ENCODE measurements around the gene MVP. TPM values are rescaled to one million over a fixed set of nuclear protein-coding genes. Genes with fewer than 3 reads are reported as not detected.
A peak's percentile ranks its signal among the peaks of the same experiment; 100 is the strongest.

The MVP gene
- total RNA-seq, 1 experiment from 2014 or later, result 72.5 TPM

DNA sequence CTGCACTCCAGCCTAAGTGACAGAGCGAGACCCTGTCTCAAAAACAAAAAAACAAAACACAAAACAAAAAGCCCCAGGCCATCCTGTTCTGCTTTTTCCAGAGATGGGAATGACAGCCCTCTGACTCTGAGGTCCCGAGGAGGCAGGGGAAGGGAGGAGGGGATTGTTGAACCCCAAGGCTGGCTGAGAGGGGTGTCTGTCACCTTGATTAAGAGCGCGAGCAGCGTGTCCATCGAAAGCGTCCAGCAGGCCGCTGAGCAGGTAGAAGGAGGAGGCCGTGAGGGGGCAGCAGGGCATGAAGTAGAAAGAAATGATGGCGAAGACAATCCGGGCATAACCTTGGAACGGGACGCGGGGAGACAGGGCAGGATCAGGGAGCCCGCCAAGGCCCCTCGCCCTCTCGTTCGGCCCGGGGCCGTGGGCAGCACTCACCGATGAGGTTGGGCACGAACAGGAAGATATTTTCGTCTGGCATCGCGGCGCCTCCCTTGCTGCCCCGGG, 42.2 kb downstream of the MVP start:
- POLR2A ChIA-PET, result no interaction called here
- H3K4me3 Mint-ChIP-seq (ENCODE audit: unreplicated experiment), result peak overlapping the region; percentile 93
- H3K4me3 ChIP-seq (ENCODE audit: low read depth, low read length), result peak overlapping the region; percentile 80
- H3K9me3 ChIP-seq, result no peaks in the 10 kb centered on the region
- peak overlapping the region; percentile 100 for H3K27ac Mint-ChIP-seq (ENCODE audit: unreplicated experiment)
- no TSS peak for BruUV-seq (replicated peaks)
- H3K27me3 Mint-ChIP-seq (ENCODE audit: insufficient read depth, unreplicated experiment), result no peaks in the 10 kb centered on the region
- CTCF ChIA-PET, result no interaction called here
- peaks cover 6% of the 10 kb centered on the region; the same call in 1 of the 2 replicates for H3K4me1 ChIP-seq
- peak in 1 of 2 experiments; percentile 43 for DNase-seq
- intact Hi-C loops (cut with micrococcal nuclease; ENCODE audit: unreplicated experiment), result loop anchor here (2.0 to 10.0 kb wide), 4 partner anchors 36 to 112 kb away; partner anchors contain the start of genes KCTD13, PAGR1, SEZ6L2 and TAOK2
- TF ChIP-seq, protein P1, sequence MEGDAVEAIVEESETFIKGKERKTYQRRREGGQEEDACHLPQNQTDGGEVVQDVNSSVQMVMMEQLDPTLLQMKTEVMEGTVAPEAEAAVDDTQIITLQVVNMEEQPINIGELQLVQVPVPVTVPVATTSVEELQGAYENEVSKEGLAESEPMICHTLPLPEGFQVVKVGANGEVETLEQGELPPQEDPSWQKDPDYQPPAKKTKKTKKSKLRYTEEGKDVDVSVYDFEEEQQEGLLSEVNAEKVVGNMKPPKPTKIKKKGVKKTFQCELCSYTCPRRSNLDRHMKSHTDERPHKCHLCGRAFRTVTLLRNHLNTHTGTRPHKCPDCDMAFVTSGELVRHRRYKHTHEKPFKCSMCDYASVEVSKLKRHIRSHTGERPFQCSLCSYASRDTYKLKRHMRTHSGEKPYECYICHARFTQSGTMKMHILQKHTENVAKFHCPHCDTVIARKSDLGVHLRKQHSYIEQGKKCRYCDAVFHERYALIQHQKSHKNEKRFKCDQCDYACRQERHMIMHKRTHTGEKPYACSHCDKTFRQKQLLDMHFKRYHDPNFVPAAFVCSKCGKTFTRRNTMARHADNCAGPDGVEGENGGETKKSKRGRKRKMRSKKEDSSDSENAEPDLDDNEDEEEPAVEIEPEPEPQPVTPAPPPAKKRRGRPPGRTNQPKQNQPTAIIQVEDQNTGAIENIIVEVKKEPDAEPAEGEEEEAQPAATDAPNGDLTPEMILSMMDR (IDR thresholded peaks at IDR 0.05; ENCODE audit: insufficient read depth in 1 of 2, low read depth in 1 of 2, low read length in 1 of 2, severe bottlenecking in 1 of 2, unreplicated experiment in 1 of 2), result peak in 1 of 2 experiments; percentile 40
- H3K4me1 Mint-ChIP-seq (ENCODE audit: low read depth, unreplicated experiment), result peaks cover 6% of the 10 kb centered on the region
- H3K36me3 Mint-ChIP-seq (ENCODE audit: insufficient read depth, unreplicated experiment), result peaks cover 15% of the 10 kb centered on the region
- H3K27me3 ChIP-seq (replicated peaks; ENCODE audit: control insufficient read depth, insufficient read depth, low read length), result no peaks in the 10 kb centered on the region
- H3K36me3 ChIP-seq (ENCODE audit: control insufficient read depth, insufficient read depth, low read length), result peaks cover 1% of the 10 kb centered on the region; the same call in 1 of the 2 replicates
- H3K9me3 Mint-ChIP-seq (ENCODE audit: unreplicated experiment), result no peaks in the 10 kb centered on the region

DNA sequence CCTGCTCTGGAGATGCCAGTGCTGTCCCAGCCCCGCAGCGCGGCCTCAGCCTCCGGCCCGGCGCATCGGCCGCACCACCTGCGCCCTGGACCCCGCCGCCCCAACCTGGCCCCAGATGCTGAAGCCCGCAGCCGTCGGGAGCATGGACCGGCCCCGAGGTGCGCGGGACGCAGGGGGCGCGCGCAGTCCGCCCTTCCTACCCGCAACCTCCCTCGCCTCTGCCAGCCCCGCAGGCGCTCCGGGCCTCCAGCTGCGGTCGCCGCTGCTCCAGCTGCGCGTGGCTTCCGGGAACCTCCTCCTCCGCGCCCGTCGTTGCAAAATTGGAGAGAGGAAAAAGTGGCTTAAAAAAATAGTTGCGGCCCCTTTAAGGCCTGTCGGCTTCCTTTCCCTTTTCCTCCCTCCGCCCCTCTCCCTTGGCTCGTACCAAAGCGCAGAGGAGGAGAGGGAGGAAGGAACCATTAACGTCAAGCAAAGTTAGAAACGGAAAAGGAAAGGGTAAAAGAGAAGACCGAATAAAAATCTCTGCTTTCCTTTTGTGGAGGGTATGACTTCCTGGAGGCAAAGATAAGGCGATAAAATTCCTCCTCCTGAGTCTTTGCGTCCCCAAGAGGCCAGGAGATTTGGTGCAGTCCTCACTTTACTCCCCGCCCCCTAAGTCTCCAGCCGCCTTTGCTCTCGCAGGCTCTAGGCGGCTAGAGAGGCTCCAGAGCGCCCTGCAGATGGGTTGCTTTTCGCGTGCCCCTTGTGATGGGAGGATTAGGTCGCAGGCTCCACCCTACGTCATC, 42.8 kb downstream of the MVP start, which contains the start of gene CDIPT:
Gene CDIPT, minus strand, starts transcription at position 343 of the 785 bp plus-strand sequence. CDS start 369 bp downstream, outside the sequence.
- Mint-ChIP-seq H3K4me1 (ENCODE audit: low read depth, unreplicated experiment) (peaks cover 6% of the 10 kb centered on the region), H3K9me3 (ENCODE audit: unreplicated experiment) (no peaks in the 10 kb centered on the region), H3K27me3 (ENCODE audit: insufficient read depth, unreplicated experiment) (no peaks in the 10 kb centered on the region), H3K27ac (ENCODE audit: unreplicated experiment) (peak within 1 kb of the TSS; percentile 100), H3K36me3 (ENCODE audit: insufficient read depth, unreplicated experiment) (peaks cover 15% of the 10 kb centered on the region), H3K4me3 (ENCODE audit: unreplicated experiment) (peak within 1 kb of the TSS; percentile 93)
- TSS peak; percentile 74 for BruUV-seq (replicated peaks)
- no peaks in the 10 kb centered on the region for H3K27me3 ChIP-seq (replicated peaks; ENCODE audit: control insufficient read depth, insufficient read depth, low read length)
- peaks cover 6% of the 10 kb centered on the region; the same call in 1 of the 2 replicates for H3K4me1 ChIP-seq
- peaks cover 1% of the 10 kb centered on the region; the same call in 1 of the 2 replicates for H3K36me3 ChIP-seq (ENCODE audit: control insufficient read depth, insufficient read depth, low read length)
- TF ChIP-seq, protein P1 (IDR thresholded peaks at IDR 0.05; ENCODE audit: insufficient read depth in 1 of 2, low read depth in 1 of 2, low read length in 1 of 2, severe bottlenecking in 1 of 2, unreplicated experiment in 1 of 2), result peak; percentile 13 to 66
- peak; percentile 92 to 96 for DNase-seq
- ChIA-PET CTCF (interaction anchor here (0.6 to 0.8 kb wide), 5 partner anchors 15 to 98 kb away, joined by 3 to 4 read pairs (median 3); partner anchors contain the start of gene TMEM219), POLR2A (interaction anchor here (0.6 kb wide), 1 partner anchor 34 kb away, joined by 9 read pairs; no protein-coding TSS in a partner anchor)
- H3K4me3 ChIP-seq (ENCODE audit: low read depth, low read length), result peak within 1 kb of the TSS; percentile 80
- intact Hi-C loops (cut with micrococcal nuclease; ENCODE audit: unreplicated experiment), result loop anchor here (2.0 to 10.0 kb wide), 4 partner anchors 36 to 112 kb away; partner anchors contain the start of genes KCTD13, PAGR1, SEZ6L2 and TAOK2
- no peaks in the 10 kb centered on the region for H3K9me3 ChIP-seq

DNA sequence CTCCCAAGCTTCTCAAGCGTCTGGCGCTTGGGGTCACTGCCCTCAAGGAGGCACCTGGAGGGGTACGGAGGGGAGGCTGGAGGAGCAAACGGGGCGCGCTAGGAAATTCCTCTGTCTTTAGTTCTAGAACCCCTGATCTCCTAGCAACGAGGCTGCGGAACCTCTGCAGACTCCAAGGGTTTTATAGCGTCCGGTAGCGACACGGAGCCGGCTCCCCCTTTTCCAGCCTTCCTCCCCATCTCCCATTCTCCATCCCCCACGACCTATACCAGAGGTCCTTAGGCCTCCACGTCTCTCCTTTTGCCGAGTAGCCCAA, 43.4 kb downstream of the MVP start:
- peaks cover 1% of the 10 kb centered on the region; the same call in 1 of the 2 replicates for H3K36me3 ChIP-seq (ENCODE audit: control insufficient read depth, insufficient read depth, low read length)
- H3K27me3 Mint-ChIP-seq (ENCODE audit: insufficient read depth, unreplicated experiment), result no peaks in the 10 kb centered on the region
- peaks cover 15% of the 10 kb centered on the region for H3K36me3 Mint-ChIP-seq (ENCODE audit: insufficient read depth, unreplicated experiment)
- H3K27me3 ChIP-seq (replicated peaks; ENCODE audit: control insufficient read depth, insufficient read depth, low read length), result no peaks in the 10 kb centered on the region
- intact Hi-C loops (cut with micrococcal nuclease; ENCODE audit: unreplicated experiment), result loop anchor here (2.0 to 10.0 kb wide), 4 partner anchors 35 to 111 kb away; partner anchors contain the start of genes KCTD13, PAGR1, SEZ6L2 and TAOK2
- no peaks in the 10 kb centered on the region for H3K9me3 Mint-ChIP-seq (ENCODE audit: unreplicated experiment)
- no peak for DNase-seq
- H3K4me3 ChIP-seq (ENCODE audit: low read depth, low read length), result no peak overlapping the region; the same call in none of the 2 replicates
- peak overlapping the region; percentile 93 for H3K4me3 Mint-ChIP-seq (ENCODE audit: unreplicated experiment)
- no TSS peak for BruUV-seq (replicated peaks)
- H3K4me1 Mint-ChIP-seq (ENCODE audit: low read depth, unreplicated experiment), result peaks cover 6% of the 10 kb centered on the region
- TF ChIP-seq, protein P1 (IDR thresholded peaks at IDR 0.05; ENCODE audit: insufficient read depth in 1 of 2, low read depth in 1 of 2, low read length in 1 of 2, severe bottlenecking in 1 of 2, unreplicated experiment in 1 of 2), result no peak
- H3K27ac Mint-ChIP-seq (ENCODE audit: unreplicated experiment), result peak overlapping the region; percentile 100
- ChIA-PET POLR2A (interaction anchor here (0.6 kb wide), 1 partner anchor 35 kb away, joined by 9 read pairs; no protein-coding TSS in a partner anchor), CTCF (interaction anchor here (0.6 to 0.8 kb wide), 5 partner anchors 16 to 98 kb away, joined by 3 to 4 read pairs (median 3); partner anchors contain the start of gene TMEM219)
- no peaks in the 10 kb centered on the region for H3K9me3 ChIP-seq
- H3K4me1 ChIP-seq, result peaks cover 6% of the 10 kb centered on the region; the same call in 1 of the 2 replicates
